VCaP (cell line): Measurements from ENCODE around the gene CACNA2D1.

Experiments used
- H3K27ac ChIP-seq: fragments of 450-650 bp; 2 replicates; pipeline ENCODE4 v1.5.1; 2017
- CTCF ChIP-seq: fragments of 450-650 bp; conservative IDR thresholded peaks from 2 replicates; pipeline ENCODE4 v1.5.1; 2017; ENCODE audit warnings: mild to moderate bottlenecking, moderate library complexity

Gene CACNA2D1

GRCh38 chr7:82359426-82359825 is 84.2 kb downstream of the CACNA2D1 start:
- H3K27ac ChIP-seq, result no peak overlapping the region
- peak; percentile 56 for TF ChIP-seq CTCF

- H3K27ac ChIP-seq, result no peak overlapping the region
Measured at GRCh38 chr7:82358923-82359322, 84.7 kb downstream of the CACNA2D1 start.

GRCh38 chr7:82358009-82358578 is 85.5 kb downstream of the CACNA2D1 start:
- no peak for TF ChIP-seq CTCF
- no peak overlapping the region for H3K27ac ChIP-seq

More at GRCh38 chr7:82358923-82359322, 84.7 kb downstream of the CACNA2D1 start:
- TF ChIP-seq CTCF, result no peak

GRCh38 chr7:82348251-82348650 is 95.3 kb downstream of the CACNA2D1 start:
- no peak overlapping the region for H3K27ac ChIP-seq
- TF ChIP-seq CTCF, result no peak

- TF ChIP-seq CTCF, result no peak
- no peak overlapping the region for H3K27ac ChIP-seq
Measured at GRCh38 chr7:82347808-82348207, 95.8 kb downstream of the CACNA2D1 start.

GRCh38 chr7:82345886-82346285 is 97.7 kb downstream of the CACNA2D1 start:
- H3K27ac ChIP-seq, result no peak overlapping the region
- TF ChIP-seq CTCF, result no peak

- no peak for TF ChIP-seq CTCF
- no peak overlapping the region for H3K27ac ChIP-seq
Measured at GRCh38 chr7:82343716-82344115, 99.9 kb downstream of the CACNA2D1 start.
